WTC11 (cell line): ENCODE results near the gene MEIOSIN.

Experiments
- CBFB ChIP-seq: sonication (generic); formaldehyde crosslinking; IDR thresholded peaks from 2 replicates; pipeline ENCODE4 v1.8.1; 2022; ENCODE audit warnings: mild to moderate bottlenecking, low read depth, missing genetic modification reagents
- FOXJ3 ChIP-seq: sonication (generic); formaldehyde crosslinking; IDR thresholded peaks from 2 replicates; pipeline ENCODE4 v1.9.0; 2021; ENCODE audit warnings: missing genetic modification reagents, mild to moderate bottlenecking, borderline replicate concordance
- ZNF423 ChIP-seq: fragments of 250-450 bp; sonication (Bioruptor Pico); IDR thresholded peaks from 2 replicates; pipeline ENCODE4 v2.1.2; 2022; ENCODE audit warnings: mild to moderate bottlenecking, moderate library complexity
- TF ChIP-seq, protein P1 (sequence below): sonication (generic); formaldehyde crosslinking; IDR thresholded peaks from 2 replicates; pipeline ENCODE4 v1.8.1; 2023; ENCODE audit warnings: mild to moderate bottlenecking, missing genetic modification reagents, moderate library complexity
- TF ChIP-seq, protein P2 (sequence below): sonication (generic); formaldehyde crosslinking; IDR thresholded peaks from 2 replicates; pipeline ENCODE4 v1.8.1; 2022; ENCODE audit warnings: low read depth, mild to moderate bottlenecking, moderate library complexity, missing genetic modification reagents, borderline replicate concordance
- TF ChIP-seq, protein P3 (sequence below): fragments of 200-600 bp; IDR thresholded peaks from 2 replicates; pipeline ENCODE4 v1.8.0; 2022; ENCODE audit warnings: antibody characterized with exemption
- TF ChIP-seq, protein P4 (sequence below): sonication (generic); formaldehyde crosslinking; IDR thresholded peaks from 2 replicates; pipeline ENCODE4 v1.8.1; 2023; ENCODE audit warnings: mild to moderate bottlenecking, missing genetic modification reagents, borderline replicate concordance
- TF ChIP-seq, protein P5 (sequence below): sonication (generic); formaldehyde crosslinking; IDR thresholded peaks from 2 replicates; pipeline ENCODE4 v1.8.0; 2022; ENCODE audit warnings: mild to moderate bottlenecking, missing genetic modification reagents
- TF ChIP-seq, protein P6 (sequence below): sonication (generic); formaldehyde crosslinking; conservative IDR thresholded peaks from 2 replicates; pipeline ENCODE4 v1.8.1; 2023; ENCODE audit warnings: mild to moderate bottlenecking, low read depth, missing genetic modification reagents, moderate library complexity

DNA sequence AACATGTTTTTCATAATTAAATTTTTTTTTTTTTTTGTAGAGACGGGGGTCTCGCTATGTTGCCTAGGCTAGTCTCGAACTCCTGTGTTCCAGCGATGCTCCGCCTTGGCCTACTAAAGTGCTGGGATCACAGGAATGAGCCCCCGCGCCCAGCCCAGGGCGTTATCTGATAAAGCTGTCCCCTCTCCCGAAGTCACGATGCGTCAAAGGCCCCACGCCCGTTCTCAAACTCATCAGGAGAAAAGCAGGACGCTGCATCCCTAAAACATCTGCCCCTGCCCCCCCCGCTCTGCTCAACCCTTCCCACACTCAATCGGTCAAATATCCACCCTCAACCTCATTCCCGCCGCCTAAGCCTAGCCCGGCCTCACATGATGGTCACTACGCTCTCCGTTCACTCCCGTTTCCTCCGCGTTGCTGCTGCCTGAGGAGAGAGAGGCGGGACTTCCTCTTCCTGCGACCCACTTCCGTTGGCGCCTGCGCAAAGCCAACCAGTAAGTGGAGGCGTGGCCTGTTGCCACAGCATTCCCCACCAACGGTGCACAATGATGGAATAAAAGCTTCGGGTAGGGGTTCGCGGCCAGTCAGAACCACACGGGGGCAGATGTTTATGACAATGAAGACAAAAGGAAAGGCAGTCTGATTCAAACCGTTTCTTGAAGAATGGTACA, 41.6 kb upstream of the MEIOSIN start, which contains the start of gene SNRPD2:
- TF ChIP-seq, protein P1, sequence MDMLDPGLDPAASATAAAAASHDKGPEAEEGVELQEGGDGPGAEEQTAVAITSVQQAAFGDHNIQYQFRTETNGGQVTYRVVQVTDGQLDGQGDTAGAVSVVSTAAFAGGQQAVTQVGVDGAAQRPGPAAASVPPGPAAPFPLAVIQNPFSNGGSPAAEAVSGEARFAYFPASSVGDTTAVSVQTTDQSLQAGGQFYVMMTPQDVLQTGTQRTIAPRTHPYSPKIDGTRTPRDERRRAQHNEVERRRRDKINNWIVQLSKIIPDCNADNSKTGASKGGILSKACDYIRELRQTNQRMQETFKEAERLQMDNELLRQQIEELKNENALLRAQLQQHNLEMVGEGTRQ (CRISPR knock-in tag) = peak; percentile 36; the same call in 1 of the 2 replicates
- TF ChIP-seq, protein P2, sequence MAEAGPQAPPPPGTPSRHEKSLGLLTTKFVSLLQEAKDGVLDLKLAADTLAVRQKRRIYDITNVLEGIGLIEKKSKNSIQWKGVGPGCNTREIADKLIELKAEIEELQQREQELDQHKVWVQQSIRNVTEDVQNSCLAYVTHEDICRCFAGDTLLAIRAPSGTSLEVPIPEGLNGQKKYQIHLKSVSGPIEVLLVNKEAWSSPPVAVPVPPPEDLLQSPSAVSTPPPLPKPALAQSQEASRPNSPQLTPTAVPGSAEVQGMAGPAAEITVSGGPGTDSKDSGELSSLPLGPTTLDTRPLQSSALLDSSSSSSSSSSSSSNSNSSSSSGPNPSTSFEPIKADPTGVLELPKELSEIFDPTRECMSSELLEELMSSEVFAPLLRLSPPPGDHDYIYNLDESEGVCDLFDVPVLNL (CRISPR knock-in tag) = peak; percentile 82; the same call in 1 of the 2 replicates
- TF ChIP-seq, protein P3, sequence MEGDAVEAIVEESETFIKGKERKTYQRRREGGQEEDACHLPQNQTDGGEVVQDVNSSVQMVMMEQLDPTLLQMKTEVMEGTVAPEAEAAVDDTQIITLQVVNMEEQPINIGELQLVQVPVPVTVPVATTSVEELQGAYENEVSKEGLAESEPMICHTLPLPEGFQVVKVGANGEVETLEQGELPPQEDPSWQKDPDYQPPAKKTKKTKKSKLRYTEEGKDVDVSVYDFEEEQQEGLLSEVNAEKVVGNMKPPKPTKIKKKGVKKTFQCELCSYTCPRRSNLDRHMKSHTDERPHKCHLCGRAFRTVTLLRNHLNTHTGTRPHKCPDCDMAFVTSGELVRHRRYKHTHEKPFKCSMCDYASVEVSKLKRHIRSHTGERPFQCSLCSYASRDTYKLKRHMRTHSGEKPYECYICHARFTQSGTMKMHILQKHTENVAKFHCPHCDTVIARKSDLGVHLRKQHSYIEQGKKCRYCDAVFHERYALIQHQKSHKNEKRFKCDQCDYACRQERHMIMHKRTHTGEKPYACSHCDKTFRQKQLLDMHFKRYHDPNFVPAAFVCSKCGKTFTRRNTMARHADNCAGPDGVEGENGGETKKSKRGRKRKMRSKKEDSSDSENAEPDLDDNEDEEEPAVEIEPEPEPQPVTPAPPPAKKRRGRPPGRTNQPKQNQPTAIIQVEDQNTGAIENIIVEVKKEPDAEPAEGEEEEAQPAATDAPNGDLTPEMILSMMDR = no peak
- TF ChIP-seq ZNF423 (CRISPR knock-in tag) = no peak
- TF ChIP-seq CBFB (CRISPR knock-in tag) = no peak
- TF ChIP-seq FOXJ3 = no peak
- TF ChIP-seq, protein P4, sequence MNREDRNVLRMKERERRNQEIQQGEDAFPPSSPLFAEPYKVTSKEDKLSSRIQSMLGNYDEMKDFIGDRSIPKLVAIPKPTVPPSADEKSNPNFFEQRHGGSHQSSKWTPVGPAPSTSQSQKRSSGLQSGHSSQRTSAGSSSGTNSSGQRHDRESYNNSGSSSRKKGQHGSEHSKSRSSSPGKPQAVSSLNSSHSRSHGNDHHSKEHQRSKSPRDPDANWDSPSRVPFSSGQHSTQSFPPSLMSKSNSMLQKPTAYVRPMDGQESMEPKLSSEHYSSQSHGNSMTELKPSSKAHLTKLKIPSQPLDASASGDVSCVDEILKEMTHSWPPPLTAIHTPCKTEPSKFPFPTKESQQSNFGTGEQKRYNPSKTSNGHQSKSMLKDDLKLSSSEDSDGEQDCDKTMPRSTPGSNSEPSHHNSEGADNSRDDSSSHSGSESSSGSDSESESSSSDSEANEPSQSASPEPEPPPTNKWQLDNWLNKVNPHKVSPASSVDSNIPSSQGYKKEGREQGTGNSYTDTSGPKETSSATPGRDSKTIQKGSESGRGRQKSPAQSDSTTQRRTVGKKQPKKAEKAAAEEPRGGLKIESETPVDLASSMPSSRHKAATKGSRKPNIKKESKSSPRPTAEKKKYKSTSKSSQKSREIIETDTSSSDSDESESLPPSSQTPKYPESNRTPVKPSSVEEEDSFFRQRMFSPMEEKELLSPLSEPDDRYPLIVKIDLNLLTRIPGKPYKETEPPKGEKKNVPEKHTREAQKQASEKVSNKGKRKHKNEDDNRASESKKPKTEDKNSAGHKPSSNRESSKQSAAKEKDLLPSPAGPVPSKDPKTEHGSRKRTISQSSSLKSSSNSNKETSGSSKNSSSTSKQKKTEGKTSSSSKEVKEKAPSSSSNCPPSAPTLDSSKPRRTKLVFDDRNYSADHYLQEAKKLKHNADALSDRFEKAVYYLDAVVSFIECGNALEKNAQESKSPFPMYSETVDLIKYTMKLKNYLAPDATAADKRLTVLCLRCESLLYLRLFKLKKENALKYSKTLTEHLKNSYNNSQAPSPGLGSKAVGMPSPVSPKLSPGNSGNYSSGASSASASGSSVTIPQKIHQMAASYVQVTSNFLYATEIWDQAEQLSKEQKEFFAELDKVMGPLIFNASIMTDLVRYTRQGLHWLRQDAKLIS (CRISPR knock-in tag) = no peak
- TF ChIP-seq, protein P5, sequence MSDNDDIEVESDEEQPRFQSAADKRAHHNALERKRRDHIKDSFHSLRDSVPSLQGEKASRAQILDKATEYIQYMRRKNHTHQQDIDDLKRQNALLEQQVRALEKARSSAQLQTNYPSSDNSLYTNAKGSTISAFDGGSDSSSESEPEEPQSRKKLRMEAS (CRISPR knock-in tag) = peak; percentile 47; the same call in 1 of the 2 replicates
- TF ChIP-seq, protein P6, sequence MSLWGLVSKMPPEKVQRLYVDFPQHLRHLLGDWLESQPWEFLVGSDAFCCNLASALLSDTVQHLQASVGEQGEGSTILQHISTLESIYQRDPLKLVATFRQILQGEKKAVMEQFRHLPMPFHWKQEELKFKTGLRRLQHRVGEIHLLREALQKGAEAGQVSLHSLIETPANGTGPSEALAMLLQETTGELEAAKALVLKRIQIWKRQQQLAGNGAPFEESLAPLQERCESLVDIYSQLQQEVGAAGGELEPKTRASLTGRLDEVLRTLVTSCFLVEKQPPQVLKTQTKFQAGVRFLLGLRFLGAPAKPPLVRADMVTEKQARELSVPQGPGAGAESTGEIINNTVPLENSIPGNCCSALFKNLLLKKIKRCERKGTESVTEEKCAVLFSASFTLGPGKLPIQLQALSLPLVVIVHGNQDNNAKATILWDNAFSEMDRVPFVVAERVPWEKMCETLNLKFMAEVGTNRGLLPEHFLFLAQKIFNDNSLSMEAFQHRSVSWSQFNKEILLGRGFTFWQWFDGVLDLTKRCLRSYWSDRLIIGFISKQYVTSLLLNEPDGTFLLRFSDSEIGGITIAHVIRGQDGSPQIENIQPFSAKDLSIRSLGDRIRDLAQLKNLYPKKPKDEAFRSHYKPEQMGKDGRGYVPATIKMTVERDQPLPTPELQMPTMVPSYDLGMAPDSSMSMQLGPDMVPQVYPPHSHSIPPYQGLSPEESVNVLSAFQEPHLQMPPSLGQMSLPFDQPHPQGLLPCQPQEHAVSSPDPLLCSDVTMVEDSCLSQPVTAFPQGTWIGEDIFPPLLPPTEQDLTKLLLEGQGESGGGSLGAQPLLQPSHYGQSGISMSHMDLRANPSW = no peak
